ENCODE measurements around the gene MED12L.

GRCh38 chr3:151269631-151270030 is 184.2 kb downstream of the MED12L start:
- TF ChIP-seq CTCF (IDR thresholded peaks at IDR 0.05; ENCODE audit: insufficient read depth, low read length): no peak
- TF ChIP-seq REST (IDR thresholded peaks at IDR 0.05; ENCODE audit: insufficient replicate concordance, low read depth): no peak
- no peak for TF ChIP-seq POLR2AphosphoS5 (IDR thresholded peaks at IDR 0.05; ENCODE audit: low read depth)
- TF ChIP-seq SPI1 (IDR thresholded peaks at IDR 0.05; ENCODE audit: borderline replicate concordance, low read depth): no peak
